HEK293 (cell line): ENCODE data around the gene ATXN1L.

Source experiments
- CTCF ChIA-PET: fragments of 350-600 bp; formaldehyde crosslinking; extraction: SDS; loops from one replicate; lab custom pipeline; 2021; ENCODE audit warnings: antibody characterized with exemption; lab: Yijun Ruan, JAX
- POLR2A ChIA-PET: fragments of 300-600 bp; formaldehyde crosslinking; extraction: SDS; loops from one replicate; lab custom pipeline; 2020; ENCODE audit warnings: antibody characterized with exemption, inconsistent platforms; lab: Yijun Ruan, JAX
- H3K27ac ChIP-seq: fragments of 200-500 bp; sonication (Bioruptor generic); 2 replicates; pipeline ENCODE4 v1.5.1; 2014; ENCODE audit warnings: low read depth, low read length, control low read depth, inconsistent platforms; ENCODE audit errors: extremely low read depth
- H3K36me3 ChIP-seq, 2 experiments: fragments of 200-500 bp in 1 of 2; sonication (Bioruptor generic) in 1 of 2; 1 replicate in 1 of 2; 2 replicates in 1 of 2; pipeline ENCODE4 v1.5.1; 2014 to 2017; ENCODE audit warnings: inconsistent platforms in 2 of 2, low read length in 2 of 2; ENCODE audit not compliant: control insufficient read depth in 2 of 2, insufficient read depth in 1 of 2
- H3K4me1 ChIP-seq: fragments of 200-500 bp; sonication (Bioruptor generic); 2 replicates; pipeline ENCODE4 v1.5.1; 2014; ENCODE audit warnings: mild to moderate bottlenecking, low read length, inconsistent platforms; ENCODE audit not compliant: control insufficient read depth, insufficient read depth
- H3K4me3 ChIP-seq: 2 replicates; pipeline ENCODE4 v1.5.1; 2011; ENCODE audit warnings: low read depth, mild to moderate bottlenecking, control low read depth, low read length, moderate library complexity
- H3K9me3 ChIP-seq: fragments of 200-500 bp; sonication (Bioruptor generic); 2 replicates; pipeline ENCODE4 v1.5.1; 2014; ENCODE audit warnings: low read depth, low read length, inconsistent platforms; ENCODE audit not compliant: control insufficient read depth, insufficient read depth
- BCL11A ChIP-seq: fragments of 450-650 bp; formaldehyde crosslinking; IDR thresholded peaks from 2 replicates; pipeline ENCODE4 v1.5.1; 2016; ENCODE audit warnings: low read depth, missing biosample characterization, missing genetic modification characterization
- FEZF1 ChIP-seq: fragments of 450-650 bp; formaldehyde crosslinking; IDR thresholded peaks from 2 replicates; pipeline ENCODE4 v1.5.1; 2016; ENCODE audit warnings: missing biosample characterization, missing genetic modification characterization
- KLF1 ChIP-seq: fragments of 450-650 bp; formaldehyde crosslinking; IDR thresholded peaks from 2 replicates; pipeline ENCODE4 v1.5.1; 2016; ENCODE audit warnings: missing biosample characterization, missing genetic modification characterization
- KLF7 ChIP-seq: fragments of 450-650 bp; formaldehyde crosslinking; IDR thresholded peaks from 2 replicates; pipeline ENCODE4 v1.5.1; 2016; ENCODE audit warnings: missing biosample characterization, missing genetic modification characterization, borderline replicate concordance
- PRDM1 ChIP-seq: fragments of 450-650 bp; formaldehyde crosslinking; IDR thresholded peaks from 2 replicates; pipeline ENCODE4; 2016; ENCODE audit warnings: missing biosample characterization, missing genetic modification characterization
- REPIN1 ChIP-seq: fragments of 450-650 bp; formaldehyde crosslinking; IDR thresholded peaks from 2 replicates; pipeline ENCODE4 v1.5.1; 2017; ENCODE audit warnings: missing biosample characterization, missing genetic modification characterization, low read depth
- SETDB1 ChIP-seq: IDR thresholded peaks from one replicate; pipeline ENCODE4 v1.6.1; 2017; ENCODE audit warnings: mild to moderate bottlenecking, low read length, moderate library complexity, mixed read lengths; ENCODE audit not compliant: insufficient read length
- SP2 ChIP-seq: fragments of 450-650 bp; formaldehyde crosslinking; IDR thresholded peaks from 2 replicates; pipeline ENCODE4 v1.5.1; 2016; ENCODE audit warnings: missing biosample characterization, missing genetic modification characterization
- SP7 ChIP-seq: fragments of 450-650 bp; formaldehyde crosslinking; IDR thresholded peaks from 2 replicates; pipeline ENCODE4 v1.5.1; 2016; ENCODE audit warnings: missing biosample characterization, missing genetic modification characterization
- WT1 ChIP-seq: fragments of 450-650 bp; formaldehyde crosslinking; IDR thresholded peaks from 2 replicates; pipeline ENCODE4 v1.5.1; 2016; ENCODE audit warnings: missing biosample characterization, missing genetic modification characterization
- YY2 ChIP-seq: fragments of 450-650 bp; formaldehyde crosslinking; IDR thresholded peaks from 2 replicates; pipeline ENCODE4 v1.5.1; 2016; ENCODE audit warnings: missing biosample characterization, missing genetic modification characterization
- ZBTB21 ChIP-seq: fragments of 450-650 bp; formaldehyde crosslinking; IDR thresholded peaks from 2 replicates; pipeline ENCODE4 v1.5.1; 2017; ENCODE audit warnings: missing biosample characterization, missing genetic modification characterization
- ZBTB48 ChIP-seq: fragments of 450-650 bp; formaldehyde crosslinking; IDR thresholded peaks from 2 replicates; pipeline ENCODE4 v1.5.1; 2016; ENCODE audit warnings: missing biosample characterization, missing genetic modification characterization
- ZNF10 ChIP-seq: fragments of 450-650 bp; formaldehyde crosslinking; IDR thresholded peaks from 2 replicates; pipeline ENCODE4 v1.5.1; 2017; ENCODE audit warnings: missing biosample characterization, missing genetic modification characterization
- ZNF133 ChIP-seq: fragments of 450-650 bp; formaldehyde crosslinking; IDR thresholded peaks from 2 replicates; pipeline ENCODE4 v1.5.1; 2016; ENCODE audit warnings: missing biosample characterization, missing genetic modification characterization
- ZNF335 ChIP-seq: fragments of 450-650 bp; formaldehyde crosslinking; conservative IDR thresholded peaks from 2 replicates; pipeline ENCODE4 v1.5.1; 2016; ENCODE audit warnings: missing biosample characterization, missing genetic modification characterization
- ZNF585B ChIP-seq: fragments of 450-650 bp; formaldehyde crosslinking; IDR thresholded peaks from 2 replicates; pipeline ENCODE4 v1.5.1; 2016; ENCODE audit warnings: missing biosample characterization, missing genetic modification characterization
- ZNF664 ChIP-seq: fragments of 450-650 bp; formaldehyde crosslinking; IDR thresholded peaks from 2 replicates; pipeline ENCODE4 v1.5.1; 2016; ENCODE audit warnings: missing biosample characterization, missing genetic modification characterization
- ZNF701 ChIP-seq: fragments of 450-650 bp; formaldehyde crosslinking; IDR thresholded peaks from 2 replicates; pipeline ENCODE4 v1.5.1; 2016; ENCODE audit warnings: missing biosample characterization, missing genetic modification characterization
- ZNF785 ChIP-seq: fragments of 450-650 bp; formaldehyde crosslinking; IDR thresholded peaks from 2 replicates; pipeline ENCODE4 v1.5.1; 2016; ENCODE audit warnings: missing biosample characterization, missing genetic modification characterization
- TF ChIP-seq, protein P1 (sequence below): fragments of 450-650 bp; formaldehyde crosslinking; IDR thresholded peaks from 2 replicates; pipeline ENCODE4 v1.5.1; 2016; ENCODE audit warnings: missing biosample characterization, missing genetic modification characterization
- TF ChIP-seq, protein P2 (sequence below): fragments of 450-650 bp; formaldehyde crosslinking; IDR thresholded peaks from 2 replicates; pipeline ENCODE4 v1.5.1; 2016; ENCODE audit warnings: missing biosample characterization, missing genetic modification characterization
- TF ChIP-seq, protein P3 (sequence below): fragments of 450-650 bp; formaldehyde crosslinking; conservative IDR thresholded peaks from 2 replicates; pipeline ENCODE4 v1.5.1; 2016; ENCODE audit warnings: low read depth, missing biosample characterization, missing genetic modification characterization
- TF ChIP-seq, protein P4 (sequence below): fragments of 450-650 bp; formaldehyde crosslinking; IDR thresholded peaks from 2 replicates; pipeline ENCODE4 v1.5.0; 2017; ENCODE audit warnings: missing biosample characterization, missing genetic modification characterization, borderline replicate concordance
- TF ChIP-seq, protein P5 (sequence below): fragments of 450-650 bp; formaldehyde crosslinking; IDR thresholded peaks from 2 replicates; pipeline ENCODE4 v1.5.1; 2016; ENCODE audit warnings: missing biosample characterization, missing genetic modification characterization
- TF ChIP-seq, protein P6 (sequence below): fragments of 450-650 bp; formaldehyde crosslinking; optimal IDR thresholded peaks from 2 replicates; pipeline ENCODE3; 2016; ENCODE audit warnings: missing biosample characterization, mild to moderate bottlenecking, missing genetic modification characterization

The ATXN1L gene

DNA sequence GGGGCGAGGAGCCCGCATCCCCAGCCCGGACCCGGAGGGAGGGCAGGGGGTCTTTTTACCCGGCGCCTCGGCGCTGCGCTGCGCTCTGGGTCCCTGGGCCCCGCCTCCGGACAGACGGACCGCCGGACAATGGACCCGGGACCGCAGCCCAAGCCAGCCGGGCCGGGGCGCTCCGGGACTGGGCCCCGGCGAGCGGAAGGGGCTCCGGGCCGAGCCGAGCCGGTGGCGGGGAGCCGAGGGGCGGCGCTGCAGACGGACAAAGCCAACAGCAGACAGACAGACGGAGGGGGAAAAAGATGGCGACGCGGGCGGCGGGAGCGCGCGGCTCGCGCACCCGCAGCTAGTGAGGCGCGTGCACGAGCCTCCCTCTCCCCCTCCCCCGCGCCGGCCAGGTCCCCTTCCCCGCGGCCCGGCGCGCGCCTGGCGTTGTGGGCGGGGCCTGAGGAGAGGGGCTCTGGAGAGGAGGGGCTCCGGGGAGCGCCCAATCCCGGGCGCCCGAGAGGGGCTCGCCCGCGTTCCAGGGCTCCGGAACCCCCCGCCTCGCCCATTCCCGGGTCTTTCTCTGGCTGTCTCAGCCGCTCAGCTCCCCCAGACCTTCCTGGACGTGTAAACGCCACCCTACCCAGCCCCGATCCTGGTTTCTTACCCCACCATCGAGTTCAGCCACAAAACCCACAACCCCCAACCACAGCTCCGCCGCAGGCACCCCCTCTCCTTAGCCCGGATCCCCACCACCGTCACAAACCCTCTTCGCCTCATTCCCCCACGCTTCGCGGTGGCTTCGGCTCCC, 38.3 kb downstream of the ATXN1L start, which contains the start of gene ZNF821:
Gene ZNF821, minus strand, starts transcription at position 334 of the 790 bp plus-strand sequence. CDS start 4,236 bp downstream, outside the sequence.
- ChIA-PET POLR2A (interaction anchor here (0.8 to 2.8 kb wide), 5 partner anchors 10 to 386 kb away, joined by 3 to 51 read pairs (median 5); partner anchors contain the start of genes AP1G1 and IST1), CTCF (interaction anchor here (0.6 to 5.4 kb wide), 13 partner anchors 8 to 932 kb away, joined by 3 to 59 read pairs (median 3); no protein-coding TSS in a partner anchor)
- H3K9me3 ChIP-seq: no peaks in the 10 kb centered on the region
- H3K4me3 ChIP-seq: peak within 1 kb of the TSS; percentile 82
- peaks cover 6 to 24% of the 10 kb centered on the region in 2 experiments for H3K36me3 ChIP-seq
- peak within 1 kb of the TSS; percentile 89 for H3K27ac ChIP-seq
- 0 out of 2 replicates have a peak, but pooled peaks cover 2% of the 10 kb centered on the region for H3K4me1 ChIP-seq
- TF ChIP-seq, protein P1, sequence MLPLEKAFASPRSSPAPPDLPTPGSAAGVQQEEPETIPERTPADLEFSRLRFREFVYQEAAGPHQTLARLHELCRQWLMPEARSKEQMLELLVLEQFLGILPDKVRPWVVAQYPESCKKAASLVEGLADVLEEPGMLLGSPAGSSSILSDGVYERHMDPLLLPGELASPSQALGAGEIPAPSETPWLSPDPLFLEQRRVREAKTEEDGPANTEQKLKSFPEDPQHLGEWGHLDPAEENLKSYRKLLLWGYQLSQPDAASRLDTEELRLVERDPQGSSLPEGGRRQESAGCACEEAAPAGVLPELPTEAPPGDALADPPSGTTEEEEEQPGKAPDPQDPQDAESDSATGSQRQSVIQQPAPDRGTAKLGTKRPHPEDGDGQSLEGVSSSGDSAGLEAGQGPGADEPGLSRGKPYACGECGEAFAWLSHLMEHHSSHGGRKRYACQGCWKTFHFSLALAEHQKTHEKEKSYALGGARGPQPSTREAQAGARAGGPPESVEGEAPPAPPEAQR (tag by site-specific recombination): no peak
- no peak for TF ChIP-seq ZBTB21 (tag by site-specific recombination)
- TF ChIP-seq ZNF133 (tag by site-specific recombination): no peak
- TF ChIP-seq, protein P2, sequence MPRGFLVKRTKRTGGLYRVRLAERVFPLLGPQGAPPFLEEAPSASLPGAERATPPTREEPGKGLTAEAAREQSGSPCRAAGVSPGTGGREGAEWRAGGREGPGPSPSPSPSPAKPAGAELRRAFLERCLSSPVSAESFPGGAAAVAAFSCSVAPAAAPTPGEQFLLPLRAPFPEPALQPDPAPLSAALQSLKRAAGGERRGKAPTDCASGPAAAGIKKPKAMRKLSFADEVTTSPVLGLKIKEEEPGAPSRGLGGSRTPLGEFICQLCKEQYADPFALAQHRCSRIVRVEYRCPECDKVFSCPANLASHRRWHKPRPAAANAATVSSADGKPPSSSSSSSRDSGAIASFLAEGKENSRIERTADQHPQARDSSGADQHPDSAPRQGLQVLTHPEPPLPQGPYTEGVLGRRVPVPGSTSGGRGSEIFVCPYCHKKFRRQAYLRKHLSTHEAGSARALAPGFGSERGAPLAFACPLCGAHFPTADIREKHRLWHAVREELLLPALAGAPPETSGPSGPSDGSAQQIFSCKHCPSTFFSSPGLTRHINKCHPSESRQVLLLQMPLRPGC: no peak
- no peak for TF ChIP-seq ZBTB48 (tag by site-specific recombination)
- TF ChIP-seq YY2 (tag by site-specific recombination): no peak
- no peak for TF ChIP-seq KLF7 (tag by site-specific recombination)
- no peak for TF ChIP-seq PRDM1 (tag by site-specific recombination)
- TF ChIP-seq ZNF664 (tag by site-specific recombination): no peak
- peak; percentile 48; the same call in 1 of the 2 replicates for TF ChIP-seq SP2 (tag by site-specific recombination)
- peak; percentile 45; the same call in 1 of the 2 replicates for TF ChIP-seq KLF1 (tag by site-specific recombination)
- TF ChIP-seq ZNF701: no peak
- no peak for TF ChIP-seq FEZF1
- TF ChIP-seq, protein P3, sequence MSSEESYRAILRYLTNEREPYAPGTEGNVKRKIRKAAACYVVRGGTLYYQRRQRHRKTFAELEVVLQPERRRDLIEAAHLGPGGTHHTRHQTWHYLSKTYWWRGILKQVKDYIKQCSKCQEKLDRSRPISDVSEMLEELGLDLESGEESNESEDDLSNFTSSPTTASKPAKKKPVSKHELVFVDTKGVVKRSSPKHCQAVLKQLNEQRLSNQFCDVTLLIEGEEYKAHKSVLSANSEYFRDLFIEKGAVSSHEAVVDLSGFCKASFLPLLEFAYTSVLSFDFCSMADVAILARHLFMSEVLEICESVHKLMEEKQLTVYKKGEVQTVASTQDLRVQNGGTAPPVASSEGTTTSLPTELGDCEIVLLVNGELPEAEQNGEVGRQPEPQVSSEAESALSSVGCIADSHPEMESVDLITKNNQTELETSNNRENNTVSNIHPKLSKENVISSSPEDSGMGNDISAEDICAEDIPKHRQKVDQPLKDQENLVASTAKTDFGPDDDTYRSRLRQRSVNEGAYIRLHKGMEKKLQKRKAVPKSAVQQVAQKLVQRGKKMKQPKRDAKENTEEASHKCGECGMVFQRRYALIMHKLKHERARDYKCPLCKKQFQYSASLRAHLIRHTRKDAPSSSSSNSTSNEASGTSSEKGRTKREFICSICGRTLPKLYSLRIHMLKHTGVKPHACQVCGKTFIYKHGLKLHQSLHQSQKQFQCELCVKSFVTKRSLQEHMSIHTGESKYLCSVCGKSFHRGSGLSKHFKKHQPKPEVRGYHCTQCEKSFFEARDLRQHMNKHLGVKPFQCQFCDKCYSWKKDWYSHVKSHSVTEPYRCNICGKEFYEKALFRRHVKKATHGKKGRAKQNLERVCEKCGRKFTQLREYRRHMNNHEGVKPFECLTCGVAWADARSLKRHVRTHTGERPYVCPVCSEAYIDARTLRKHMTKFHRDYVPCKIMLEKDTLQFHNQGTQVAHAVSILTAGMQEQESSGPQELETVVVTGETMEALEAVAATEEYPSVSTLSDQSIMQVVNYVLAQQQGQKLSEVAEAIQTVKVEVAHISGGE: no peak
- TF ChIP-seq, protein P4, sequence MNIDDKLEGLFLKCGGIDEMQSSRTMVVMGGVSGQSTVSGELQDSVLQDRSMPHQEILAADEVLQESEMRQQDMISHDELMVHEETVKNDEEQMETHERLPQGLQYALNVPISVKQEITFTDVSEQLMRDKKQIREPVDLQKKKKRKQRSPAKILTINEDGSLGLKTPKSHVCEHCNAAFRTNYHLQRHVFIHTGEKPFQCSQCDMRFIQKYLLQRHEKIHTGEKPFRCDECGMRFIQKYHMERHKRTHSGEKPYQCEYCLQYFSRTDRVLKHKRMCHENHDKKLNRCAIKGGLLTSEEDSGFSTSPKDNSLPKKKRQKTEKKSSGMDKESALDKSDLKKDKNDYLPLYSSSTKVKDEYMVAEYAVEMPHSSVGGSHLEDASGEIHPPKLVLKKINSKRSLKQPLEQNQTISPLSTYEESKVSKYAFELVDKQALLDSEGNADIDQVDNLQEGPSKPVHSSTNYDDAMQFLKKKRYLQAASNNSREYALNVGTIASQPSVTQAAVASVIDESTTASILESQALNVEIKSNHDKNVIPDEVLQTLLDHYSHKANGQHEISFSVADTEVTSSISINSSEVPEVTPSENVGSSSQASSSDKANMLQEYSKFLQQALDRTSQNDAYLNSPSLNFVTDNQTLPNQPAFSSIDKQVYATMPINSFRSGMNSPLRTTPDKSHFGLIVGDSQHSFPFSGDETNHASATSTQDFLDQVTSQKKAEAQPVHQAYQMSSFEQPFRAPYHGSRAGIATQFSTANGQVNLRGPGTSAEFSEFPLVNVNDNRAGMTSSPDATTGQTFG (tag by site-specific recombination): no peak
- TF ChIP-seq WT1 (tag by site-specific recombination): no peak
- TF ChIP-seq SP7 (tag by site-specific recombination): peak; percentile 30; the same call in 1 of the 2 replicates
- TF ChIP-seq ZNF335 (tag by site-specific recombination): peak; percentile 79
- TF ChIP-seq, protein P5, sequence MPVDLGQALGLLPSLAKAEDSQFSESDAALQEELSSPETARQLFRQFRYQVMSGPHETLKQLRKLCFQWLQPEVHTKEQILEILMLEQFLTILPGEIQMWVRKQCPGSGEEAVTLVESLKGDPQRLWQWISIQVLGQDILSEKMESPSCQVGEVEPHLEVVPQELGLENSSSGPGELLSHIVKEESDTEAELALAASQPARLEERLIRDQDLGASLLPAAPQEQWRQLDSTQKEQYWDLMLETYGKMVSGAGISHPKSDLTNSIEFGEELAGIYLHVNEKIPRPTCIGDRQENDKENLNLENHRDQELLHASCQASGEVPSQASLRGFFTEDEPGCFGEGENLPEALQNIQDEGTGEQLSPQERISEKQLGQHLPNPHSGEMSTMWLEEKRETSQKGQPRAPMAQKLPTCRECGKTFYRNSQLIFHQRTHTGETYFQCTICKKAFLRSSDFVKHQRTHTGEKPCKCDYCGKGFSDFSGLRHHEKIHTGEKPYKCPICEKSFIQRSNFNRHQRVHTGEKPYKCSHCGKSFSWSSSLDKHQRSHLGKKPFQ (tag by site-specific recombination): no peak
- no peak for TF ChIP-seq SETDB1
- TF ChIP-seq ZNF585B (tag by site-specific recombination): no peak
- TF ChIP-seq REPIN1 (tag by site-specific recombination): no peak
- TF ChIP-seq ZNF785 (tag by site-specific recombination): no peak
- no peak for TF ChIP-seq BCL11A (tag by site-specific recombination)
- no peak for TF ChIP-seq ZNF10
- TF ChIP-seq, protein P6, sequence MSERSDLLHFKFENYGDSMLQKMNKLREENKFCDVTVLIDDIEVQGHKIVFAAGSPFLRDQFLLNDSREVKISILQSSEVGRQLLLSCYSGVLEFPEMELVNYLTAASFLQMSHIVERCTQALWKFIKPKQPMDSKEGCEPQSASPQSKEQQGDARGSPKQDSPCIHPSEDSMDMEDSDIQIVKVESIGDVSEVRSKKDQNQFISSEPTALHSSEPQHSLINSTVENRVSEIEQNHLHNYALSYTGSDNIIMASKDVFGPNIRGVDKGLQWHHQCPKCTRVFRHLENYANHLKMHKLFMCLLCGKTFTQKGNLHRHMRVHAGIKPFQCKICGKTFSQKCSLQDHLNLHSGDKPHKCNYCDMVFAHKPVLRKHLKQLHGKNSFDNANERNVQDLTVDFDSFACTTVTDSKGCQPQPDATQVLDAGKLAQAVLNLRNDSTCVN (tag by site-specific recombination): peak; percentile 73
